ENCODE data around the gene C1RL.

C1RL gene

GRCh38 chr12:7123806-7124522 is 14.9 kb upstream of the C1RL start:
- H3K27ac ChIP-seq (ENCODE audit: low read depth, low read length): no peak overlapping the region
- H3K4me3 ChIP-seq (ENCODE audit: low read depth, low read length): no peak overlapping the region
- H3K4me1 ChIP-seq (ENCODE audit: control insufficient read depth, insufficient read depth, low read length): no peaks in the 10 kb centered on the region; the same call in 1 of the 2 replicates

GRCh38 chr12:7122811-7123769 is 14.1 kb upstream of the C1RL start:
- Histone ChIP-seq H3K9ac (ENCODE audit: low read depth, low read length) (no peak overlapping the region), H3K36me3 (ENCODE audit: control insufficient read depth, insufficient read depth, low read length) (no peaks in the 10 kb centered on the region), H3K4me1 (ENCODE audit: control insufficient read depth, insufficient read depth, low read length) (no peaks in the 10 kb centered on the region), H3K27me3 (ENCODE audit: control insufficient read depth, insufficient read depth, low read length) (no peaks in the 10 kb centered on the region), H3K9me3 (ENCODE audit: control insufficient read depth, insufficient read depth, low read length) (no peaks in the 10 kb centered on the region), H3K4me3 (ENCODE audit: low read depth, low read length) (no peak overlapping the region), H3K27ac (ENCODE audit: low read depth, low read length) (no peak overlapping the region)

More at GRCh38 chr12:7123806-7124522, 14.9 kb upstream of the C1RL start:
- no peaks in the 10 kb centered on the region for H3K36me3 ChIP-seq (ENCODE audit: control insufficient read depth, insufficient read depth, low read length)
- no peak overlapping the region for H3K9ac ChIP-seq (ENCODE audit: low read depth, low read length)
- no peaks in the 10 kb centered on the region; the same call in 1 of the 2 replicates for H3K27me3 ChIP-seq (ENCODE audit: control insufficient read depth, insufficient read depth, low read length)
- H3K9me3 ChIP-seq (ENCODE audit: control insufficient read depth, insufficient read depth, low read length): no peaks in the 10 kb centered on the region

GRCh38 chr12:7121324-7121723 is 12.3 kb upstream of the C1RL start:
- no peaks in the 10 kb centered on the region for H3K4me1 ChIP-seq (ENCODE audit: control insufficient read depth, insufficient read depth, low read length)
- H3K27me3 ChIP-seq (ENCODE audit: control insufficient read depth, insufficient read depth, low read length): no peaks in the 10 kb centered on the region
- H3K9me3 ChIP-seq (ENCODE audit: control insufficient read depth, insufficient read depth, low read length): no peaks in the 10 kb centered on the region
- H3K4me3 ChIP-seq (ENCODE audit: low read depth, low read length): no peak overlapping the region
- no peaks in the 10 kb centered on the region for H3K36me3 ChIP-seq (ENCODE audit: control insufficient read depth, insufficient read depth, low read length)
- H3K27ac ChIP-seq (ENCODE audit: low read depth, low read length): no peak overlapping the region
- no peak overlapping the region for H3K9ac ChIP-seq (ENCODE audit: low read depth, low read length)

- Histone ChIP-seq H3K36me3 (ENCODE audit: control insufficient read depth, insufficient read depth, low read length) (no peaks in the 10 kb centered on the region), H3K27me3 (ENCODE audit: control insufficient read depth, insufficient read depth, low read length) (no peaks in the 10 kb centered on the region), H3K27ac (ENCODE audit: low read depth, low read length) (no peak overlapping the region), H3K9me3 (ENCODE audit: control insufficient read depth, insufficient read depth, low read length) (no peaks in the 10 kb centered on the region), H3K4me3 (ENCODE audit: low read depth, low read length) (no peak overlapping the region), H3K4me1 (ENCODE audit: control insufficient read depth, insufficient read depth, low read length) (no peaks in the 10 kb centered on the region), H3K9ac (ENCODE audit: low read depth, low read length) (no peak overlapping the region)
Observed at GRCh38 chr12:7120166-7120565, 11.2 kb upstream of the C1RL start.

GRCh38 chr12:7118881-7119280 is 9.9 kb upstream of the C1RL start:
- no peaks in the 10 kb centered on the region for H3K36me3 ChIP-seq (ENCODE audit: control insufficient read depth, insufficient read depth, low read length)
- H3K4me1 ChIP-seq (ENCODE audit: control insufficient read depth, insufficient read depth, low read length): no peaks in the 10 kb centered on the region
- H3K27me3 ChIP-seq (ENCODE audit: control insufficient read depth, insufficient read depth, low read length): no peaks in the 10 kb centered on the region
- H3K27ac ChIP-seq (ENCODE audit: low read depth, low read length): no peak overlapping the region
- no peak overlapping the region for H3K4me3 ChIP-seq (ENCODE audit: low read depth, low read length)
- H3K9ac ChIP-seq (ENCODE audit: low read depth, low read length): no peak overlapping the region
- H3K9me3 ChIP-seq (ENCODE audit: control insufficient read depth, insufficient read depth, low read length): no peaks in the 10 kb centered on the region

- no peaks in the 10 kb centered on the region for H3K9me3 ChIP-seq (ENCODE audit: control insufficient read depth, insufficient read depth, low read length)
- no peaks in the 10 kb centered on the region for H3K4me1 ChIP-seq (ENCODE audit: control insufficient read depth, insufficient read depth, low read length)
- no peak overlapping the region for H3K4me3 ChIP-seq (ENCODE audit: low read depth, low read length)
Observed at GRCh38 chr12:7117670-7118069, 8.7 kb upstream of the C1RL start.

GRCh38 chr12:7116916-7117315 is 7.9 kb upstream of the C1RL start:
- Histone ChIP-seq H3K36me3 (ENCODE audit: control insufficient read depth, insufficient read depth, low read length) (no peaks in the 10 kb centered on the region), H3K27me3 (ENCODE audit: control insufficient read depth, insufficient read depth, low read length) (no peaks in the 10 kb centered on the region), H3K4me1 (ENCODE audit: control insufficient read depth, insufficient read depth, low read length) (no peaks in the 10 kb centered on the region), H3K9ac (ENCODE audit: low read depth, low read length) (no peak overlapping the region), H3K9me3 (ENCODE audit: control insufficient read depth, insufficient read depth, low read length) (no peaks in the 10 kb centered on the region), H3K27ac (ENCODE audit: low read depth, low read length) (no peak overlapping the region), H3K4me3 (ENCODE audit: low read depth, low read length) (no peak overlapping the region)

More at GRCh38 chr12:7117670-7118069, 8.7 kb upstream of the C1RL start:
- Histone ChIP-seq H3K27me3 (ENCODE audit: control insufficient read depth, insufficient read depth, low read length) (no peaks in the 10 kb centered on the region), H3K9ac (ENCODE audit: low read depth, low read length) (no peak overlapping the region), H3K36me3 (ENCODE audit: control insufficient read depth, insufficient read depth, low read length) (no peaks in the 10 kb centered on the region), H3K27ac (ENCODE audit: low read depth, low read length) (no peak overlapping the region)

- Histone ChIP-seq H3K36me3 (ENCODE audit: control insufficient read depth, insufficient read depth, low read length) (no peaks in the 10 kb centered on the region), H3K4me1 (ENCODE audit: control insufficient read depth, insufficient read depth, low read length) (no peaks in the 10 kb centered on the region), H3K9ac (ENCODE audit: low read depth, low read length) (no peak overlapping the region), H3K27ac (ENCODE audit: low read depth, low read length) (no peak overlapping the region), H3K4me3 (ENCODE audit: low read depth, low read length) (no peak overlapping the region), H3K27me3 (ENCODE audit: control insufficient read depth, insufficient read depth, low read length) (no peaks in the 10 kb centered on the region), H3K9me3 (ENCODE audit: control insufficient read depth, insufficient read depth, low read length) (no peaks in the 10 kb centered on the region)
Observed at GRCh38 chr12:7116196-7116595, 7.2 kb upstream of the C1RL start.

- no peak overlapping the region for H3K27ac ChIP-seq (ENCODE audit: low read depth, low read length)
- H3K9ac ChIP-seq (ENCODE audit: low read depth, low read length): no peak overlapping the region
- H3K4me3 ChIP-seq (ENCODE audit: low read depth, low read length): no peak overlapping the region
- H3K4me1 ChIP-seq (ENCODE audit: control insufficient read depth, insufficient read depth, low read length): no peaks in the 10 kb centered on the region
- H3K36me3 ChIP-seq (ENCODE audit: control insufficient read depth, insufficient read depth, low read length): no peaks in the 10 kb centered on the region
- no peaks in the 10 kb centered on the region for H3K27me3 ChIP-seq (ENCODE audit: control insufficient read depth, insufficient read depth, low read length)
- H3K9me3 ChIP-seq (ENCODE audit: control insufficient read depth, insufficient read depth, low read length): no peaks in the 10 kb centered on the region
Observed at GRCh38 chr12:7114851-7115250, 5.8 kb upstream of the C1RL start.

- Histone ChIP-seq H3K36me3 (ENCODE audit: control insufficient read depth, insufficient read depth, low read length) (no peaks in the 10 kb centered on the region), H3K9ac (ENCODE audit: low read depth, low read length) (no peak overlapping the region), H3K4me3 (ENCODE audit: low read depth, low read length) (no peak overlapping the region), H3K4me1 (ENCODE audit: control insufficient read depth, insufficient read depth, low read length) (no peaks in the 10 kb centered on the region), H3K9me3 (ENCODE audit: control insufficient read depth, insufficient read depth, low read length) (no peaks in the 10 kb centered on the region), H3K27ac (ENCODE audit: low read depth, low read length) (no peak overlapping the region), H3K27me3 (ENCODE audit: control insufficient read depth, insufficient read depth, low read length) (no peaks in the 10 kb centered on the region)
Observed at GRCh38 chr12:7114008-7114407, 5.0 kb upstream of the C1RL start.

GRCh38 chr12:7113389-7113871 is 4.4 kb upstream of the C1RL start:
- Histone ChIP-seq H3K9me3 (ENCODE audit: control insufficient read depth, insufficient read depth, low read length) (no peaks in the 10 kb centered on the region), H3K4me1 (ENCODE audit: control insufficient read depth, insufficient read depth, low read length) (no peaks in the 10 kb centered on the region), H3K27me3 (ENCODE audit: control insufficient read depth, insufficient read depth, low read length) (no peaks in the 10 kb centered on the region), H3K9ac (ENCODE audit: low read depth, low read length) (no peak overlapping the region), H3K27ac (ENCODE audit: low read depth, low read length) (no peak overlapping the region), H3K36me3 (ENCODE audit: control insufficient read depth, insufficient read depth, low read length) (no peaks in the 10 kb centered on the region), H3K4me3 (ENCODE audit: low read depth, low read length) (no peak overlapping the region)

All from HUES48 (cell line).